Breast epithelium (tissue), 4 donors: ENCODE measurements around the gene DNASE2B. TPM values are rescaled to one million over a fixed set of nuclear protein-coding genes. Genes with fewer than 3 reads are reported as not detected.
A peak's percentile ranks its signal among the peaks of the same experiment; 100 is the strongest.

ENCODE experiments used
- DNase-seq, 2 donors: peaks; one replicate each; pipeline ENCODE4 v3.0.0-alpha.2; 2019; ENCODE audit warnings: low spot score in 2 of 2
- H3K27ac ChIP-seq, 2 donors: fragments of 200-600 bp; sonication (generic) in 1 of 2; one replicate each; pipeline ENCODE4 v1.5.1; 2016 to 2019; ENCODE audit warnings: mild to moderate bottlenecking in 1 of 2
- H3K27me3 ChIP-seq, 2 donors: fragments of 200-600 bp; sonication (generic) in 1 of 2; one replicate each; pipeline versions ENCODE4 v1.5.1 to v1.6.0; 2017 to 2019; ENCODE audit warnings: control low read depth in 1 of 2, mild to moderate bottlenecking in 1 of 2
- H3K36me3 ChIP-seq: fragments of 200-600 bp; one replicate; pipeline ENCODE4 v1.5.1; 2019
- H3K4me1 ChIP-seq, 2 donors: fragments of 200-600 bp; sonication (generic); one replicate each; pipeline ENCODE4 v1.5.1; 2016 to 2019; ENCODE audit warnings: control low read depth in 1 of 2
- H3K4me3 ChIP-seq, 3 donors: fragments of 200-600 bp; sonication (generic); 1 replicate in 2 of 3; 2 replicates in 1 of 3; pipeline ENCODE4 v1.5.1; 2016 to 2019; ENCODE audit warnings: mild to moderate bottlenecking in 3 of 3, moderate library complexity in 2 of 3
- H3K9me3 ChIP-seq, 2 donors: fragments of 200-600 bp; sonication (generic) in 1 of 2; one replicate each; pipeline ENCODE4 v1.5.1; 2016 to 2019; ENCODE audit warnings: control low read depth in 1 of 2
- POLR2A ChIP-seq: fragments of 450-650 bp; IDR thresholded peaks from one replicate; pipeline ENCODE4 v1.6.1; 2016; ENCODE audit warnings: antibody characterized with exemption, mild to moderate bottlenecking, moderate library complexity
- POLR2AphosphoS5 ChIP-seq, 3 donors: sonication (generic); formaldehyde crosslinking; IDR thresholded peaks; one replicate each; pipeline ENCODE4 v1.6.1; 2017; ENCODE audit warnings: antibody characterized with exemption in 3 of 3
- intact Hi-C: fragments of 100-400 bp; cut with DNase I; formaldehyde crosslinking; loops from one replicate; pipeline ENCODE4 v1.15.1; 2023; ENCODE audit warnings: low total_unique reads
- total RNA-seq, 3 donors: library from RNA; depleted of rRNA; stranded (reverse); fragments of >200 nt; gene quantifications; one replicate each; pipeline ENCODE4 v1.1.0, GENCODE V29; 2016
- TF ChIP-seq, protein P1 (sequence below), 3 donors: fragments of 450-650 bp; IDR thresholded peaks; one replicate each; pipeline ENCODE4 v1.5.1; 2016 to 2017; ENCODE audit warnings: antibody characterized with exemption in 3 of 3, mild to moderate bottlenecking in 3 of 3, moderate library complexity in 3 of 3

The DNASE2B gene
- total RNA-seq, 3 donors from 2014 or later: 1.3 to 7.2 TPM; not detected in 1

DNA sequence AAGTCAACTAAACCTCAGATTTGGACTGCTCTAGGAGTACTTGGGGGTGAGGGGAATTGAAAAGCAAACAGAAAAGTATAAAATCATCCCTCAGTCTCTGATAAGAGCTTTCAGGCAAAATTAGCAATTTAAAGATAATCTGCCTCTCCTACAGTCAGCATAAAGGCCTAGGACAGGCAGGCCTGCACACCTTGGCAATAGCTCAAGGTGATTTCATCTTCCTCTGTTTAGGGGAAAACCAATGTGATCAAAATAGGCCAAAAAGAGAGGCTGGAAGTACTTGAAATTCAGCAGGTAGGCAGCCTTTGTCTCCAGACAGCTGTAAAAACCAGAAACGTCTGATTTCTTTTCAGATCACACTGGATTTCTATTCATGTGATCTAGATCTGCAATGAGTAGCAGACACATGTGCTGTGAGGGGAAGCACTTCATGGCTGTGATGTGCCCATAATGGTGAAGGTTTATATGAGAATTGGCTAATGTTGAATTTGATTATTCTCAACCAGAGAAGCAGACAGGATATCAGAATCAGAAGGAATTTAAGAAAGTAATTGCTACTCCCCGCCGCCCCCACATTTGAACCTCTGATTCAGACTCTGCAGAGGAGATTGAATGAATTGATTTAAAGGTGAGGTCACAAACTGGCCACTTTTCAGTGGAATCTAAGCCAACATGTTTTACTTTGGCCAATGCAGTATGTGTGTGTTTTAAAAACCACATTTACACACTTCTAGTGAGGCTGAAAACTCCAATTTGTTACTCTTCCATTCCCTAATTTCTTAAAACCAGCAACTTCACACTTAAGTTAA, 45.8 kb upstream of the DNASE2B start:
- peak overlapping the region in 1 of 2 donors; percentile 65 for H3K27ac ChIP-seq
- no peaks in the 10 kb centered on the region for H3K9me3 ChIP-seq
- H3K36me3 ChIP-seq: no peaks in the 10 kb centered on the region
- H3K4me3 ChIP-seq: no peak overlapping the region
- TF ChIP-seq, protein P1, sequence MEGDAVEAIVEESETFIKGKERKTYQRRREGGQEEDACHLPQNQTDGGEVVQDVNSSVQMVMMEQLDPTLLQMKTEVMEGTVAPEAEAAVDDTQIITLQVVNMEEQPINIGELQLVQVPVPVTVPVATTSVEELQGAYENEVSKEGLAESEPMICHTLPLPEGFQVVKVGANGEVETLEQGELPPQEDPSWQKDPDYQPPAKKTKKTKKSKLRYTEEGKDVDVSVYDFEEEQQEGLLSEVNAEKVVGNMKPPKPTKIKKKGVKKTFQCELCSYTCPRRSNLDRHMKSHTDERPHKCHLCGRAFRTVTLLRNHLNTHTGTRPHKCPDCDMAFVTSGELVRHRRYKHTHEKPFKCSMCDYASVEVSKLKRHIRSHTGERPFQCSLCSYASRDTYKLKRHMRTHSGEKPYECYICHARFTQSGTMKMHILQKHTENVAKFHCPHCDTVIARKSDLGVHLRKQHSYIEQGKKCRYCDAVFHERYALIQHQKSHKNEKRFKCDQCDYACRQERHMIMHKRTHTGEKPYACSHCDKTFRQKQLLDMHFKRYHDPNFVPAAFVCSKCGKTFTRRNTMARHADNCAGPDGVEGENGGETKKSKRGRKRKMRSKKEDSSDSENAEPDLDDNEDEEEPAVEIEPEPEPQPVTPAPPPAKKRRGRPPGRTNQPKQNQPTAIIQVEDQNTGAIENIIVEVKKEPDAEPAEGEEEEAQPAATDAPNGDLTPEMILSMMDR (IDR thresholded peaks at IDR 0.05): no peak
- no peak for TF ChIP-seq POLR2A
- TF ChIP-seq POLR2AphosphoS5 (IDR thresholded peaks at IDR 0.05): no peak
- no peak for DNase-seq
- intact Hi-C loops: no loop called here
- H3K27me3 ChIP-seq: no peaks in the 10 kb centered on the region
- H3K4me1 ChIP-seq: no peaks in the 10 kb centered on the region

DNA sequence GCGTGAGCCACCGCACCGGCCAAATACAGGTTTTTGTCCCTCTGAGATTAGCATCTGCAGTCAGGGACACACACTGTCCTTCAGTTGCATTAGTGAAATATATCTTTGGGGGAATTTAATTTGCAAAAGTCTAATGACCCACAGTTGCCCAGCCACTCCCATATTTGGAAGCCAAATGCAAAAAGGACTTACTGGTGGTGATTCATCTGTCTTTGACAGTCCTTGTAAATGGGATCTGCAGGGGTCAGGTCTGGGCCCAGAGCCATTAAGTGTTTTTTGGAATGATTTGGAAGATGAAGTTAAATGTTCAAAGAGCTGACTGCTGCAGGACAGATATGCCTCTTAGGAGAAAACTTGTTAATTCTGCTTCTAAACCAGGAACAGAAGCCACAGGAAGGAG, 44.6 kb upstream of the DNASE2B start:
- Histone ChIP-seq H3K36me3 (no peaks in the 10 kb centered on the region), H3K27ac (peak overlapping the region in 1 of 2 donors; percentile 29), H3K9me3 (no peaks in the 10 kb centered on the region), H3K4me3 (no peak overlapping the region), H3K4me1 (no peaks in the 10 kb centered on the region), H3K27me3 (no peaks in the 10 kb centered on the region)
- intact Hi-C loops: no loop called here
- no peak for TF ChIP-seq POLR2AphosphoS5 (IDR thresholded peaks at IDR 0.05)
- TF ChIP-seq, protein P1 (IDR thresholded peaks at IDR 0.05): no peak
- TF ChIP-seq POLR2A: no peak
- DNase-seq: no peak

DNA sequence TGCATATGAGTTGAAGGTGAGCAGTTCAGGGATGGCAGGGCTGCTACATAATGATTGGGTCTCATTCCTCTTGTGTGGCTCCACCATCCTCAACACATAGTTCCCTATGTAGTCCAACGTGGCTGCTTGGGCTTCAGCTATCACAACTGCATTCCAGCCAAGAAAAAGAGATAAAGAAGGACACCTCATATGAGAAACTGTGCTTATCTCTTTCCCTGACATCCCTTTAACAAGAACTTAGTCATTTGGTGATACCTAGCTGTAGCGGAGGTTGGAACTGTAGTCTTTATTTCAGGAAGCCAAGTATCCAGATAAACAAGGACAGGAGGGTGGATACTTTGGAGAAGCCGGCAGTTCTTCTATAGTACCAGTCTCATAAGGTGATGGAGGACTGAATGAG, 42.7 kb upstream of the DNASE2B start:
- H3K4me1 ChIP-seq: no peaks in the 10 kb centered on the region
- DNase-seq: no peak
- no peak overlapping the region for H3K27ac ChIP-seq
- no peaks in the 10 kb centered on the region for H3K36me3 ChIP-seq
- TF ChIP-seq POLR2AphosphoS5 (IDR thresholded peaks at IDR 0.05): no peak
- TF ChIP-seq, protein P1 (IDR thresholded peaks at IDR 0.05): no peak
- TF ChIP-seq POLR2A: no peak
- H3K27me3 ChIP-seq: no peaks in the 10 kb centered on the region
- intact Hi-C loops: no loop called here
- H3K9me3 ChIP-seq: no peaks in the 10 kb centered on the region
- no peak overlapping the region for H3K4me3 ChIP-seq

DNA sequence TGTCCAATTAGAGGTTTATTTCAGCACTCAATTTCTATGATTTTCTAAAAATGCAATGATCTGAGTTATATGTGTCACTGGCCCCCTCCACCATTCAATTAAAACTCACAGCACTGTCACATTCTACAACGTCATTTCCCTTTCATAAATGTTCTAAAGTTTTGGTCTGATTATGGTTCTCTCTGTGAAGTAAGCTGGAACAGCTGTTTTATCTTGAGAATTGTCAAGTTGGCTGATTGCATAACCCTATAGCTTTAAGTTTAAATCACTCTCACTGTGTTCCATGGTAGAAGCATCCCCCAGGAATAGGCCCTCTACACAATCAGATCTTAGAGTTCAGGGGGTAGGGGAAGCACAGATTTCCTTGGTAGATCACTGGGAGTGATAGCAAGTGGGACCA, 41.4 kb upstream of the DNASE2B start:
- no peak overlapping the region for H3K4me3 ChIP-seq
- TF ChIP-seq, protein P1 (IDR thresholded peaks at IDR 0.05): no peak
- TF ChIP-seq POLR2AphosphoS5 (IDR thresholded peaks at IDR 0.05): no peak
- TF ChIP-seq POLR2A: no peak
- H3K27me3 ChIP-seq: no peaks in the 10 kb centered on the region
- no peaks in the 10 kb centered on the region for H3K4me1 ChIP-seq
- no peak overlapping the region for H3K27ac ChIP-seq
- intact Hi-C loops: no loop called here
- DNase-seq: no peak
- no peaks in the 10 kb centered on the region for H3K36me3 ChIP-seq
- no peaks in the 10 kb centered on the region for H3K9me3 ChIP-seq

DNA sequence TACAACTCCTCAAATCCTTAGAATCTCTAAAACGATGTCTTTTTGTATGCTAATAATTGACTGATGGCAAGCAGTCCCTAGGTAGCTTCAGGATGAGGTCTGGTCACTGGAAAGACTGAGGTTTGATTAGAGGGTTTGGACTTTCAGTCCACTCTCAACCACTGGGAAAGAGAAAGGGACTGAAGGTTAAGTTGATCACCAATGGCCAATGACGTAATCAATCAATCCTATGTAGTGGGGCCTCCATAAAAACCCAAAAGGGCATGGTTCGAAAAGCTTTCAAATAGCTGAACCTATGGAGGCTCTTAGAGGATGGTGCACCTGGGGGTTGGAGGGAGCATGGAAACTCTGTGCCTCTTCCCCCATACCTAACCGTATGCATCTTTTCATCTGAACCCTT, 39.6 kb upstream of the DNASE2B start:
- no peak for TF ChIP-seq POLR2A
- TF ChIP-seq, protein P1 (IDR thresholded peaks at IDR 0.05): no peak
- TF ChIP-seq POLR2AphosphoS5 (IDR thresholded peaks at IDR 0.05): no peak
- H3K27me3 ChIP-seq: no peaks in the 10 kb centered on the region
- H3K4me1 ChIP-seq: no peaks in the 10 kb centered on the region
- no peak overlapping the region for H3K27ac ChIP-seq
- no peaks in the 10 kb centered on the region for H3K36me3 ChIP-seq
- no peaks in the 10 kb centered on the region for H3K9me3 ChIP-seq
- no peak for DNase-seq
- no peak overlapping the region for H3K4me3 ChIP-seq
- intact Hi-C loops: no loop called here
